NCI-H446 (cell line): ENCODE results near the gene PAX2.
A peak's percentile ranks its signal among the peaks of the same experiment; 100 is the strongest.

Experiments used
- DNase-seq, 2 experiments: peaks; one replicate each; lab custom pipeline; 2025; lab: John Stamatoyannopoulos, UW

The PAX2 gene

DNA sequence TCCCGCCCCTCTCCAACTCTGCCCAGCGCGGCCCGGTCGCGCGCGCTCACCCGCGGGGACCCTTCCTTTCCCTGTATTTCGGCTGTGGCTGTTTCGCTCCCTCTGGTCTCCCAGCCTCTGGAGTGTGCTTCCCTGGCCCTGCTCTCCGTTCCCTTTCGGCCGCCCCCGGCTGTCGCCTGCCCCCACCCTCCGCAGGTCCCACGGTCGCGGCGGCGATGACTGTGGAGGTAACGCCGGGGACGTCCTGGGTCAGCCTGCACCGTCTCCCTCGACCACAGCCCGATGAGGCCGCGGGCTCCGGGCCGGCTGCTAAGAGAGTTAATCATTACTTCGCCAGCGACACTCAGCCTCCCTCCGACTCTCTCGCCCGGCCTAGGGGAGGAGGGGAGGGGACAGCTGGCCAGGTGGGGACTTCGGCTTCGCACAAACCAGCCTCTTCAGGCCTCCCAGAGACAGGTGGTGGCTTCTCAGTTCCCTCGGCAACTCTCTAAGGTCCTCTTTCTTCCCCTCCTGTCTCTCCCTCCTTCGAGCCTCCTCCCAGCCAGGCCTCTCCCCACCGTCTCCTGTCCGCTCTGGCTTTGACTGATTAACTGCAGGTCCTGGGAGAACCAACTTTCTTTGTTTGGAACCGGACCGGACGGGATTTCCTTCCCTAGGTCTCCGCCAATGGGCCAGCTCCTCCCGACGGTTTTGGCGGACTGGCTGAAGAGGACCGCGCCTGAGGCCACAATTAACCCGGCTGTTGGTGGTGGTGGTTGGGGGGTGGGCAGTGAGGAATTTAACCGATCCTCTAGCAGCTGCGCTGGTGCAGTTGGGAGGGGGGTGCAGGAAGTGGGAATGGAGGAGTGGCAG is 5.6 kb upstream of the PAX2 start:
- no peak for DNase-seq

DNA sequence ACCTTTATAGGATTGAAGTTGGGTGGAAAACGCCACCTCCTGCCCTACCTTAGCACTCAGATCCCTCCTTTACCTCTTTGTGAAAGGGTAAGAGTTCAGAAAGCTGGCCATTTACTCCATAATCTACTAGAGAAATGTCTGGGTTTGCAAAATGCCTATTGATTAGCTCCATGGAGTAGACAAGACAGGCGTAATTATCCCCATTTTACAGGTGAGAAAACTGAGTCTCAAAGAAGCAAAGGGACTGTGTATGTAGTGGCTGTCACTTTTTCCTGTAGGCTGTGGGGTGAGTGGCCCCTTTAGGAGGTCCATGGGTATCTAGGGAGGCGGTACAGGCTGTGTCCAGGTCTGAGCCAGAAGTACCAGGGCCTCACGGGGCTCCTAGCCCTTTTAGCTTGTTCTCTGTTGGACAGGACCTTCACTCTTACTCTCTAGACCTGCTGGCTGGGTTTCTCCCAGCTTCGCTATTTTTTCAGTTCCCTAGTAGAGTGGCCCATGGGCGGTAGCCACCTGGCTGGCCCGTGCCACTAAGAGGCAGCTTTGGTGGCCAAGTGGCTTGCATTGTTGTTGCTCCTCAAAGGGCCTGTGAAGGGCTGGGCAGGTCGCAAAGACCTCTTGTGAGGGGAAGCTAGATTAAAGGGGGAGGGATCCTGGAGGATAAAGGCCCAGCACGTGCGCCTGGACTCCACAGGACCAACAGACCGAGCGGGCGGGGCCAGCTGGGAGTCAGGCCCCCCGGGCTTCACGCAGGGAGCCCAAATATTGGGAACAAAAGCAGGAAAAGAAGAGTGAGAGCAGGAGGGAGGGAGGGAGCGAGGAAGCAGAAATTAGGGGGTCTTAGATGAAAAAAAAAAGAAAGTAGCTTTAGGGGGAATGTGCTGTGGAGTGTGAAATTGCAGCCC is 4.7 kb upstream of the PAX2 start:
- no peak for DNase-seq

DNA sequence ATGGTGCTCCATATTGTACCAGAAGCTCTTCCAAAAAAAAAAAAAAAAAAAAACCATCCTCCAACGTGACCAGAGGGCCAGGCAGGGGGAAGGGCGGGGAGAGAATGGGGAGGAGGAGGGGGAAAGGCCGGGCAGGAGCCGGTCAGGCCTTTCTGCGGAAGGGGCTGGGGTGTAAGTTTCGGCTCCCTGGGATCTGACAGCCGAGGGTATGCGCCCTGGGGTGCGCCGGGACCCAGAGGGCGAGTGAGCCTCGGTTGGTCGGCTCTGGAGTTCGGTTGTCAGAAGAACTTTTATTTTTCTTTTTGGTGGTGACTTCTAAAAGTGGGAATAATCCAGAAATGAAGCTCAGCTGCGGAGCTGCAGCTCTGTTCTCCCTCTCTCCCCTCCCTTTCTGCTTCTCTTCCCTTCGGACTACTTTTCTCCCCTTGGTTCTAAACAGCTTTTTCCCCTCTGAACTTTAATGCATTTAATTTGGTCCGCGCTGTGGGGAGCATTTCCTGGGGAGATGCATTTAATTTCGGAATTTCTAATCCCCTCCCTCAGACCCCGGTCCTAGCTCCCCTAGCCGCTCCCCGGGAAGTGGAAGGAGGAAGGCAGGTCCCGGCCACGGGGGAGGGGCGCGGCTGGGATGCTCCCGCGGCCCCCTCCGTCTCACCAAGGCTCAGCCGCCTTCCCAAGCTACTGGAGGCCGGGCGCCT is 3.9 kb upstream of the PAX2 start:
- DNase-seq = no peak

DNA sequence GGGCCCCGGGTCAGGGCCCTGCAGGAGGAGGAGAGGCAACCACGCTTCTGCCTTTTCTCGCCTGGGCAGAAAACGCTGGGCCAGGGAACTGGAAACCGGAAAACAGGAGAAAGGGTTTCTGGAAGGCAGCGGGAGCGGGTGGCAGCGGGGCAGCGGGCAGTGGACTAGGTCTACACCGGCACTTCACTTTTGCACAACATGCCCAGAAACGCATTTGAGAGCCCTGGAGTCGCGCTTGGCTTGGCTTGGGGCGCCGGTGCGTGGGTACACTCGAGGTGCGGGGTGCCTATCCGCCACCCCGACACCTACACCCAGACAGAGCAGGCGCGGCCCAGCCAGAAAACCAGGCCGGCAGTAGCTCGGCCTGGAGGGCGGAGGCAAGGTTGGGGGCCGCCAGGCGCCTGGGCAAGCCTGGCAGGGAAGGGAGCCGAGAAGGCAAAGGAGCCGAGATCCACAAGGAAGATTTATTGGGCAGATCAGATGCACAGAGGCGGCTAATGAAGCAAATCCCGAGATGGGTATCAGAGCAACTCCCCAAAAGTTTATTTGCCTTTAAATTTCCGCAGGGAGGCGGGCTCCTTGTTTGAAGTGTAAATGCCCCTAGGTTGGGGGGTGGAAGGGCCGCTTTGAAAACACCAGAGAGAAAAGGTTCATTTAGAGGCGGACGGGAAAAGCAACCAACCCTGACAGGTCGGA is 3.2 kb upstream of the PAX2 start:
- no peak for DNase-seq

DNA sequence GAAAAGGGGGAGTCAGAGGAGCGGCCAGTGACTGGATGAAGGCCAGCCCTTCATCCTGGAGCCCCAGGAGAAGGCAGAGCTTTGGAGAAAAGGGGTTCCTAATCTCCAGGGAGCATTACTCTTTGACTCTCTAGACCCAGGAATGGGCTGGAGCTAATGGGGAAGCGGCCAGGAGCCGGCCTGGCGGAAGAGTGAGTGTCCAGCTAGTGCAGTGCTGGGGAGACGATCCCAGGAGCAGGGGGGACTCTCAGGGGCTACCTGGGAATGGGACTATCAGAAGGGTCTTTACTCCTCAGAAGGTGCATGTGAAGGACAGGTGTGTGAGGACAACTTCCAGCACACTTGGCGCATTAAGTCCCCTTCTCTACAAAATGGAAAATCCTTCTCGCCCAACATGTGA is 2.4 kb upstream of the PAX2 start:
- no peak for DNase-seq

DNA sequence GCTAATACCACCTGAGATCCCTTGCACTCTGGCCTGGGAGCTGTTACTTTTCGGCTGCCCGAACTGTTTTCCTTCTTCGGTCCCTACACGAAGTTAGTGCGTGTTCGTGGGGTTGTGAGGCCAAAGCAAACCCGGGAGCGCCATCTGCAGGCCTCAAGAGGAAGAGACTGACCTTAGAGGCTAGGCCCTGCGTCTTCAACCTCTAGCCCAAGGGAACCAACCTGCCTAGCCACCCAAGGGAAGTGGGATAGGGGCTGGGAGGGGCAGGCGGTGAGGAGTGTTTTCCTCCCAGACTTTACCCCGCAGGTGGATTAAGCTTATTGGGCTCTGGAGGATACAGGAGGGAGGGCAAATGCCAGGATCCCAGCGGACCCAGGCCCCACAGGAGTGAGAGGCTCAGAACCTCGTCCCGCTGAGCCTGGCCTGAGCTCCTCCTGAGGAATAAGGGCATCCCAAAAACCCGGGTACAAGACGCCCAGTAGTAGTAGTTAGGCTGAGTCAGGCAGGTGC is 1.7 kb upstream of the PAX2 start:
- DNase-seq = peak in 1 of 2 experiments; percentile 25

DNA sequence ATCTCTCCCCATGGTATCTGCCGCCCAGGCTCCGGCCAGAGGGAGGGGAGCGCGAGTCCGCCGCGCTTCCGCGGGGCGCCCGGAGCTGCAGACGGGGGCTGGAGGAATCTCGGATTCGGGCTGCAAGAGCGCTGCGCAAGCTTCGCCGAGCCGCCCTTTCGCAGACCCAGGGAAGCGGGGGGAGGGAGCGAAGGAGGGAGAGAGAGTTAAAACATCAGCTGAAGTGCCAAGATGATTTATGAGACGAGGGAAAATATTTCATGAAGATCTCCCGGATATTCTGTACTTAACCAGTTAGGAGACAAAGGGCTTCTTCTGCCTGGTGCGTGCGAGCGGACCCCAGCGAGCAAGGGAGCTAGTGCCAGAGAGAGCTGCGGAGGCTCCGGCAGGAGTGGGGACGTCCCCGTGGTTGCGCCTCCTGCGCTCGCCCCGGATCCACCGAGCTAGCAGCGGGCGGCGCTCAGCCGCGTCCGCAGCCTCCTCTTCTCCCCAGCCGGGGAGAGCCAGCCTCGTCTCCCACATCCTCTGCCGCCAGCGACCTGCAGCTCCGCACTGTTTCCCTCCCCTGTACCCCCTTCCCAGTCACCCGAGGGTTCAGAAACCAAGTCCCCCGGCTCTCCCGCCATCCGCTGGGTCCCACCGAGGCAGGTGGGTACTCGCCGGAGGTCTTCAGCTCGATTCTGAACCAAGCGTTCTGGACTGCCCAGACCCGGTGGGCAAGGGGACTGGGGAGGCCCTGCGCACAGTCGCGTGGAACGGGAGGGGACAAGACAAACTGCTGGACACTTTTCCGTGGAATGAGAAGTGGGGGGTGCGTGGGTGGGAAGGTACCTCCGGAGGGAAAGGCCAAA is 1.0 kb upstream of the PAX2 start:
- no peak for DNase-seq

DNA sequence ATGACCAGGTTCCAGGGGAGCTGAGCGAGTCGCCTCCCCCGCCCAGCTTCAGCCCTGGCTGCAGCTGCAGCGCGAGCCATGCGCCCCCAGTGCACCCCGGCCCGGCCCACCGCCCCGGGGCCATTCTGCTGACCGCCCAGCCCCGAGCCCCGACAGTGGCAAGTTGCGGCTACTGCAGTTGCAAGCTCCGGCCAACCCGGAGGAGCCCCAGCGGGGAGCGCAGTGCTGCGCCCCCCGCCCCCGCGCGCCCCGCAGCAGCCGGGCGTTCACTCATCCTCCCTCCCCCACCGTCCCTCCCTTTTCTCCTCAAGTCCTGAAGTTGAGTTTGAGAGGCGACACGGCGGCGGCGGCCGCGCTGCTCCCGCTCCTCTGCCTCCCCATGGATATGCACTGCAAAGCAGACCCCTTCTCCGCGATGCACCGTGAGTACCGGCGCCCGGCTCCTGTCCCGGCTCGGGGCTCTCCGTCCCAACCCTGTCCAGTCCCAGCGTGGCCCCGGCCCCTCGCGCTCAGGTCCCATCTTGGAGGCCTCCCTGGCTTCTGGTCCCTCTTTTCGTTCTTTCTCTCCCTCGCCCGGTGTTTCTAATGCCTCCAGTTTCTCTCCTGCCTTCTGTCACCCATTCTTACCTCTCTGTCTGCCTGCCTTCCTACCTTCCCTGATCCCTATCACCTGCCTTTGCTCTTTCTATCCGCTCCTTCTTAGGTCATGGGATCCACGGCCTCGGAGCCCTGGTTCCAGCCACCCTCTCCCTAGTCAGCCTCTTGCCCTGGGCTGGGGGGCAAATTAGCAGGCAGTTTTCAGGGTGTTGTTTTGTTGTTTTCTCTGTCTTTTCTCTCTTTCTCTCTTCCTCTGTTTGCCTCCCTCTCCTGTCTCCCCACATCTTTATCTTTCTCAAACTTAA is 751 bp downstream of the PAX2 start:
- DNase-seq = no peak

DNA sequence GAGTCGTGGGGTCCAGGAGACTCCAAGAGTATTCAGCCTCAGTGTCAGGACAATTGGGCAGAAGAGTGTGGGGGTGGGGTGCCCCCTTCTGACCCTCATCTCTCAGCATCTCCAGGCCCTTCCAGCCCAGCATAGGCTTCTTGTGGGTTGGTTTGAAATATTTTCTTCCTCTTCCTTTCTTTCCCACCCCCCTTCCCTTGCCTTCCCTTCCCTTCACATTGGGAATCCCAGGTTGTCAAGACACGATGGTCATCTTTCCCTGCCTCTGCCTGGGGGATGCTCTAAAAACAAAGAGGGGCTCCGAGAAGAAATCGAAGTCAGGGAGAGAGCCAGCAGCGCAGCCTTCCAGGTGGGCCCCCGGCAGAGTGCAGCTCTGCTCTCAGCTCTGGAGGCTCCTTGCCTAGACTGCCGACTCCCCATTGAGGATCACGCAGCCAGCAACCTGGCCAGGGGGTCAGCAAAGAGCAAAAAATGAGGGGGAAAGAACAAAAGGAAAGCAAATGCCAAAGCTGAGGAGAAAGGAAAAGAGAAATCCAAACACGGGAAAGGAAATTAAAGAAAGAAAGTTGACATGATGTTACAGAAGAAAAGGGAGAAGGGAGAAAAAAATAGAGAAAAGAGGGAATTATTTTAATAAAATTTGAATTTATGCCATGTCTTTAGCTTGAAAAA is 1.5 kb downstream of the PAX2 start:
- DNase-seq = no peak

DNA sequence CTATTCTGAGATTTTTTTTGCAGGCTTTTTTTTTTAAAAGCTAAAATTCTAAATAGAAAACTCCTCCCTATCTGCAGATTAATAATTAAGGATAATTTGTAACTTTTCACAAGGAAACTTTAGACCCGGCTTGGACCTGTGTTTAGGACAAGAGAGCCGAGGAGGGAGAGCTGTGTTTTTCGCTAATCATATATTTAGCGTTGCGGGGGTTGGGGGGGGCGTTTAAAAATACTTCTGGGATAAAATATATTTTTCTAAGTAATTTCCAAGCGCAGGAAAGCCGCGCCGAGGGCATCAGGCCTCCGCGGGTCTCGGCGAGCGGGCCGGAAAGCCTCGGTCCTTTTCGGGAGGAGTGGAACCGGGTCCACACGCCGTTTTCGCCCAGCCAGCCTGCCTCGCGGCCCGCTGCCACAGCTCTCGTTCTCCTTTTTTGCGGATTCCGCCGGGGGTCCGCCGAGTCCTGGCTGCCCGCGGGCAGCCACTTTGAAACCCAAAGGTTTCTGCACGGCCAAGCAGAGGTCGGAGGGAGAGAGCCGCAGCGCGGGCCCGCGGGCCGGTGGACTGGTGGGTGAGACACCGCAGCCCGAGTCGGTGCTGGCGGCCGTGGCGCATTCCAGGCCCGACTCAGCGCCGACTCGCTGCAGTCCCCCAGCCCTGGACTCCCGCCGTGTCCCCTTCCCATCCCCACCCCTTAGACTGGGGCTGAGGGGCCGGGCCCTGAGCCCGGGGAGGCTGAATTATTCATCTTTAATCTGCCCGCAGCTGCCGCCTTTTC is 2.3 kb downstream of the PAX2 start:
- DNase-seq = no peak

DNA sequence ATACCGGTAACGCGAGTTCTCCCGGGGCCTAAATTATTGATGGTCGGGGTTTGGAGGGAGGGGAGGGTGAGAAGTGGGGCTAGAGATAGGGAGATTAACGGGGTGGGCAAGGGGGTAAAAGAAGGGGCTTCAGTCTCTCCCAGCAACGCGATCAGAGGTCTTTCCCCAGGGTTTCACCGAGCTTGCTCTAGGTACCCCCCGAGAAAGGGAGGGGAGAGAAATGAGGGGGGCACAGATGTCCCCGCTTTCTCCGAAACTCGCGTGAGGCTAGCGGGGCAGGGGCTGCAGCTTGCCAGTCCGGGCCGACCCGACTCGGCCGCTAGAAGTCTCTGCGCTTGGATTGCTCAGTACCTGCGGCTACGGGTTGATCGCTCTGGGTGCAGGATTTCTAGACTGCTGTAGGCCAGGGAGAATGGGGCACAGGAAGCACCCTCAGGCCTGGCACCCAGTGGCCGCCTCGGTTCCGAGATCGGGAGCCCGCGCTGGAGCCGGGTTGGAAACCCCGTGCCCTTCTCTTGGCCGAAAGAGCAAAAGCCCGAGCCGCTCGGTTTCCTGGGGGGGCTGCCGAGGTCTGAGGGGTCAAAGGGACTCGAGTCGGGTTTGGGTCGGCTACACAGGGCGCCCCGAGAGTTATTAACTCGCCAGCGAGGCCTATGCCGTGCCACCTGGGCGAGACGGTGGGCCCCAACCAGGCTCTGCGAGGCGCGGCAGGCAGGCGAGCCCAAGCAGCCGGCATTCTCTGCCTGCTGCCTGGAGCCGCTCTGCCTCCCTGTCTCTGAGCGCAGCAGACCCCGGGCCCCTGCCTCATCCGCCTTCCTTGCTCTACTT is 3.1 kb downstream of the PAX2 start:
- DNase-seq = no peak

DNA sequence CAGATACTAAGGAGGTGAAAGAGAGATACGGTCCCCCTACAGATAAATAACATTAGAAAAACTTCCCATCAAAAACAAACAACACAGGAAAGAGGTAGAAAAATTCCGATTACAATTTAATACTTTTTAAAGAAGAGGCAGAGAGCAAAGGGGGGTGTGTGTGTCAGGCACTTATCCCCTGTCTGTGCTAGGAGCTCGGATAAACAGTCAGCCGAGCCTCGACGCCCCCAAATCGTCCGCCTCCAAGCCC is 3.6 kb downstream of the PAX2 start:
- DNase-seq = no peak

DNA sequence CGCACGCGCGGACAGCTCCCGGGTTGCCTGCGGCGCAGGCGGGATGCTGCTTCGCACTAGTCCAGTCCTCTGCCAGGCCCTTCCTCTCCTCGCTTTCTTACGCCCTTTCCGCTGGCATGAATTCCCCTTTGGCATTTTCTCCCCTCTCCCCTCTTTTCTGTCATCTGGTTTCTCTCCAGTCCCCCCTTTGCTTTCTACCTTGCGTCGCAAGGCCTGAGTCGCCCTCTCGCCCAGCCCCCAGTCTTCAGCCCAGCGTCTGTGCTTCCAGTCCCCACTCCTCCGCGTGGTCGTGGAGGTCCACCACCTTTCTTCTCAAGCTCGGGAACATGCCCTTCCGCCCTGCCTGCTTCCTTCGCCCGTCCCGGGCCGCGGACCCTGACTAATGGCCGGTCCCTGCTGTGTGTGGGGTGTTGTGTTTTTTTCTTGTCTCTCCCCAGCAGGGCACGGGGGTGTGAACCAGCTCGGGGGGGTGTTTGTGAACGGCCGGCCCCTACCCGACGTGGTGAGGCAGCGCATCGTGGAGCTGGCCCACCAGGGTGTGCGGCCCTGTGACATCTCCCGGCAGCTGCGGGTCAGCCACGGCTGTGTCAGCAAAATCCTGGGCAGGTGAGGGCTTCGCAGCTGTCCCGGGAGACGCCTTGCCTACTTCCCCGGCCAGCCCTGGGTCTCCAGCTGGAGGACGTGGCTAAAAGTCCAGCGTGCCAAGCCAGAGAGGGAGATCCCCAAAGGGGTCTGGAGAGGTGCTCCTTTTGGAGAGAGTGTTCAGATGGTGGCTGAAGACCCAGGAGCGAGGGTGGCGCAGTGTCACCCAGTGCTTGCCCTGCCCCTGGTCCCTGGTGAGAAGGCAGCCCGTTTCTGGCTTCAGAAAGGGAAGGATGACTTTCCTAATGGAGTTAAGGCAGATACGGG is 4.2 kb downstream of the PAX2 start:
- no peak for DNase-seq

DNA sequence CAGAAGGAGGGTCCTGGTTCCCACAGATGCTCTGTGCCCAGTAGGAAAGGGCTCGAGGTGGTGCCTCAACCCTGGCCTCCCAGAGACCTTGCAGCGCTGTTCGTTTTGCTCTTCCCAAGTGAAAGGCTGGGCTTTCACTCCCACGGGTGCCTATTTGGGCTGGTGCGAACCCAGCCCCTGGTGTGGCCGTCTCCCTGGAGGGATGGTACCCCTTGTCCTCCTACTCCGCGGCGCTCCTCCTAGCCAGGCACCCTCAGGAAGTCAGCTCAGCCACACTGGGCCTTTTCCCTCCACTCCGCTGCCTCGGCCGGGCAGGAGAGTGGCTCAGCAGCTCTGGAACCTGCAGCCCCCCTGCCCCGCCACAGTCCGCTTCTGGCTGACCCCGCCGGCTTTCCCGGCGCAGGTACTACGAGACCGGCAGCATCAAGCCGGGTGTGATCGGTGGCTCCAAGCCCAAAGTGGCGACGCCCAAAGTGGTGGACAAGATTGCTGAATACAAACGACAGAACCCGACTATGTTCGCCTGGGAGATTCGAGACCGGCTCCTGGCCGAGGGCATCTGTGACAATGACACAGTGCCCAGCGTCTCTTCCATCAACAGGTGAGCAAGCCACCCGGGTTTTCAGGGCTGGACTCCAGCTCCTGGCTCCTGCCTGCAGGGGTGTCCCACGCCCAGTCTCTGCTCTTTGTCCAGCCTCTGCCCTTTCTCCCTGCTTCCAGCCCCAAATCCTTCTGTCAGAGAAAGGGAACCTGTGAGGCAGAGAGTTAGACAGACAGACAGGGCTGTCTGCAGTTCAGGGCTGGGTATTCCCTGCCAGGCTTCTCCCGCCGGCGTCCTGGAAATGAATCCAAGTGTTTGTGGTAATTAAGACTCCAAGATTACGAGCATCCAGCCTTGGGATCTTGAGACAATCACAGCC is 5.2 kb downstream of the PAX2 start:
- no peak for DNase-seq

DNA sequence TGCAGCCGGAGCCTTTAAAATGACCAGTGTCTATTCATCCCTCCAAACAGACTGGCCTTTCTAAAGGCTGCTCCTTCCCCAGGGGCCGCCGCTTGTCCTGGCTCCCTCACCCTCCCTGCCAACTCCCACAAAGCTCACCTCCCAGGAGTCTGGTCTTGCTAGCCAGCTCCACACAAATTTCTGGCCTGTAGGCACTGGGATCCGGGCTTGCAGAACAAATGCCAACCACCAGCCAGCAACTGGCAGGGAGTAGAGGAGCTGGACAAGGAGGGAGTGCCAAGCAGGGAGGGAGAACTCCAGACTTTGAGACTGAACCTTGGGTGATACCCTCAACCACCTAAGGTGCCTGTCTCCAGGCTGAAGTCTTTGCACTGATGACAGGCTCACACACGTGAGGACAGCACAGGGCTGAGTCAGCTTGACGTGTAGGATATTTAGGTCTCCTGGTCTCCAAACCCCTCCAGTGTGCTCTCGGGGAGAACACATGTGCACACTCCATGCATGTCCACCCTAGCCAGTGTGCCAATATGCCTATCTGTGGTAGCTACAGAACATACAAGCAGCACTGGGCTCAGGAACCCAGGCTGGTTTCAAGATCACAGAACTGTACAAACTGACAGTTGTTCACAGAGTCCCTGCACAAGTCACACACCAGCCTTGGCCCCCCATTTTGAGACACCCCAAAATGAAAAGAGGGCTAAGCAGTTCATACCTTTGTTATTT is 6.0 kb downstream of the PAX2 start:
- DNase-seq = no peak
